Karpas-422 (cell line): ENCODE data around the gene FITM2. TPM values are rescaled to one million over a fixed set of nuclear protein-coding genes. Genes with fewer than 3 reads are reported as not detected.

Experiments used
- DNase-seq: peaks from one replicate; pipeline ENCODE4 v3.0.0-alpha.2; 2015
- H2AFZ ChIP-seq: fragments of 200-600 bp; sonication (generic); 2 replicates; pipeline ENCODE4 v1.6.1; 2014; ENCODE audit warnings: antibody characterized with exemption, low read length, mixed read lengths
- H3K27ac ChIP-seq: fragments of 200-600 bp; sonication (generic); 2 replicates; pipeline ENCODE4 v1.5.1; 2014; ENCODE audit warnings: mild to moderate bottlenecking, low read length, moderate library complexity
- H3K27me3 ChIP-seq: fragments of 200-600 bp; sonication (generic); 2 replicates; pipeline ENCODE4 v1.6.1; 2014; ENCODE audit warnings: low read length, mixed read lengths
- H3K36me3 ChIP-seq: fragments of 200-600 bp; sonication (generic); 2 replicates; pipeline ENCODE4 v1.6.1; 2014; ENCODE audit warnings: low read length, mixed read lengths; ENCODE audit not compliant: insufficient read depth
- H3K4me1 ChIP-seq: fragments of 200-600 bp; sonication (generic); 2 replicates; pipeline ENCODE4 v1.6.1; 2014; ENCODE audit warnings: mild to moderate bottlenecking, low read length, mixed read lengths
- H3K4me2 ChIP-seq: fragments of 200-600 bp; sonication (generic); 2 replicates; pipeline ENCODE4 v1.6.1; 2014; ENCODE audit warnings: low read length, low read depth, mild to moderate bottlenecking; ENCODE audit not compliant: poor library complexity, severe bottlenecking
- H3K4me3 ChIP-seq: fragments of 200-600 bp; sonication (generic); 2 replicates; pipeline ENCODE4 v1.5.1; 2014; ENCODE audit warnings: mild to moderate bottlenecking, antibody characterized with exemption, low read length, mixed read lengths
- H3K79me2 ChIP-seq: fragments of 200-600 bp; sonication (generic); 2 replicates; pipeline ENCODE4 v1.6.1; 2014; ENCODE audit warnings: mild to moderate bottlenecking, low read length, mixed read lengths
- H3K9ac ChIP-seq: fragments of 200-600 bp; sonication (generic); 2 replicates; pipeline ENCODE4 v1.6.0; 2014; ENCODE audit warnings: low read length
- H3K9me2 ChIP-seq: fragments of 200-600 bp; sonication (generic), shearing (Covaris generic); replicated peaks from 2 replicates; pipeline ENCODE4 v1.6.0; 2014; ENCODE audit warnings: mild to moderate bottlenecking, low read length, moderate library complexity; ENCODE audit not compliant: insufficient read depth
- H3K9me3 ChIP-seq: fragments of 300-700, 200-600 bp; sonication (generic); 2 replicates; pipeline ENCODE4 v1.6.1; 2014; ENCODE audit warnings: low read length, mixed read lengths
- H4K20me1 ChIP-seq: fragments of 200-600 bp; sonication (generic); 2 replicates; pipeline ENCODE4 v1.6.1; 2014; ENCODE audit warnings: mild to moderate bottlenecking, antibody characterized with exemption, low read length, low read depth; ENCODE audit not compliant: insufficient read depth
- total RNA-seq: library from RNA; depleted of rRNA; stranded (reverse); fragments of >200 nt; shearing (Covaris generic); gene quantifications from 2 replicates; pipeline ENCODE4 v1.2.3, GENCODE V29; 2014; ENCODE audit warnings: low replicate concordance

FITM2 gene
- total RNA-seq, 1 experiment from 2014 or later = 0.82 TPM

GRCh38 chr20:44326391-44327159, 15.6 kb upstream of the FITM2 start:
- Histone ChIP-seq H3K4me1 (no peaks in the 10 kb centered on the region), H3K36me3 (no peaks in the 10 kb centered on the region), H3K9me2 (no peaks in the 10 kb centered on the region), H3K9me3 (no peaks in the 10 kb centered on the region), H3K79me2 (no peaks in the 10 kb centered on the region), H2AFZ (no peak overlapping the region), H4K20me1 (no peaks in the 10 kb centered on the region), H3K4me3 (no peak overlapping the region), H3K9ac (no peak overlapping the region), H3K27ac (no peak overlapping the region), H3K27me3 (no peaks in the 10 kb centered on the region), H3K4me2 (no peak overlapping the region)
- DNase-seq = no peak

DNA sequence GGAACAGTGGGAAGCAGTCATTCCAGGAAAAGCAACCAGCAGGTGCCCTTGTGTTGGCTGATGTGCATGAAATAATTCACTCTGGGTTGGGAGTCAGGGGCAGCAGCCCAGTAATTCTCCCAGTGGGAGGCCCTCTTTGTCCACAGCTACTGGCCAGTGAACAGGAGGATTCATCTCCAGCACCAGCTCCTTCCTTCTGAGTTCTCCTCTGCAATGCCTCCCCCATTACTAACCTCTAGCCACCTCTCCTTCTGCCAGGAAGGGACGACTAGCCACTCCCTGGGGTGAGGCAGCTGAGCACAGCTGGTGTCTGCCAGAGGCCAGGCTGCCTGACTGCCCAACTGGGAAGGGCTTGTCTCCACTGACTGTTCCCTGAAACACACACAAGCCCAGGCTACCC, 13.3 kb upstream of the FITM2 start:
- no peaks in the 10 kb centered on the region for H3K36me3 ChIP-seq
- no peaks in the 10 kb centered on the region for H3K9me3 ChIP-seq
- no peaks in the 10 kb centered on the region for H3K9me2 ChIP-seq
- H3K4me1 ChIP-seq = no peaks in the 10 kb centered on the region
- H2AFZ ChIP-seq = no peak overlapping the region
- no peak for DNase-seq
- H3K79me2 ChIP-seq = no peaks in the 10 kb centered on the region
- no peaks in the 10 kb centered on the region for H4K20me1 ChIP-seq
- no peak overlapping the region for H3K4me2 ChIP-seq
- no peaks in the 10 kb centered on the region for H3K27me3 ChIP-seq
- H3K27ac ChIP-seq = no peak overlapping the region
- no peak overlapping the region for H3K4me3 ChIP-seq
- no peak overlapping the region for H3K9ac ChIP-seq

GRCh38 chr20:44319839-44320422, 8.9 kb upstream of the FITM2 start:
- Histone ChIP-seq H3K27me3 (no peaks in the 10 kb centered on the region), H3K4me3 (no peak overlapping the region), H4K20me1 (no peaks in the 10 kb centered on the region), H3K4me1 (no peaks in the 10 kb centered on the region), H3K9ac (no peak overlapping the region), H3K36me3 (no peaks in the 10 kb centered on the region), H2AFZ (no peak overlapping the region), H3K4me2 (no peak overlapping the region), H3K79me2 (no peaks in the 10 kb centered on the region), H3K27ac (no peak overlapping the region), H3K9me2 (no peaks in the 10 kb centered on the region), H3K9me3 (no peaks in the 10 kb centered on the region)
- no peak for DNase-seq

DNA sequence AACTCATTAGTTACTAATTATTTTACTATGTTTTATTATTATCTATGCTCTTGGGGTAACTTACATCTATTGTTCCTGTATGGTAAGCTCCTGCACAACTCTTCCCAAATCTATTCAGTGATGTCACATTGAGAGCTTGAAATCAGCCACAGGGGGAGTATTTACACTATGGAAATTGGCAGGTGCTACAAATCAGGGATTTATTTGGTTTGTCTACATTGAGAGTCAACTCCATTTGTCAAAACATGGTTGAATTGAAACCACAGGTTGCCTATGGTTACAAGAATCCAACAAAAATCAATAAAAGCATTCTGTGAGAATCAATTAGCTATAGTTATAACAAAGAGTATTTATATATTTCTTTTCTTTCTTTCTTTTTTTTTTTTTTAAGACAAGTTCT, 3.9 kb upstream of the FITM2 start:
- no peak overlapping the region for H3K4me2 ChIP-seq
- no peak overlapping the region for H2AFZ ChIP-seq
- no peak overlapping the region for H3K4me3 ChIP-seq
- H4K20me1 ChIP-seq = no peaks in the 10 kb centered on the region
- H3K79me2 ChIP-seq = no peaks in the 10 kb centered on the region
- H3K27me3 ChIP-seq = no peaks in the 10 kb centered on the region
- H3K9ac ChIP-seq = no peak overlapping the region
- H3K9me2 ChIP-seq = no peaks in the 10 kb centered on the region
- H3K9me3 ChIP-seq = no peaks in the 10 kb centered on the region
- H3K36me3 ChIP-seq = no peaks in the 10 kb centered on the region
- no peak overlapping the region for H3K27ac ChIP-seq
- DNase-seq = no peak
- peaks cover 9% of the 10 kb centered on the region for H3K4me1 ChIP-seq

- DNase-seq = no peak
- H3K27me3 ChIP-seq = no peaks in the 10 kb centered on the region
- peak overlapping the region; percentile 97 for H3K4me3 ChIP-seq
- H3K4me1 ChIP-seq = peaks cover 13% of the 10 kb centered on the region
- peak overlapping the region; percentile 98 for H3K4me2 ChIP-seq
- no peaks in the 10 kb centered on the region for H4K20me1 ChIP-seq
- no peak overlapping the region for H3K27ac ChIP-seq
- H3K9me3 ChIP-seq = no peaks in the 10 kb centered on the region
- no peaks in the 10 kb centered on the region for H3K79me2 ChIP-seq
- no peaks in the 10 kb centered on the region for H3K36me3 ChIP-seq
- H2AFZ ChIP-seq = peak overlapping the region; percentile 100; the same call in 1 of the 2 replicates
- peak overlapping the region; percentile 98 for H3K9ac ChIP-seq
- no peaks in the 10 kb centered on the region for H3K9me2 ChIP-seq
Measured at GRCh38 chr20:44309763-44310663, 989 bp downstream of the FITM2 start.

DNA sequence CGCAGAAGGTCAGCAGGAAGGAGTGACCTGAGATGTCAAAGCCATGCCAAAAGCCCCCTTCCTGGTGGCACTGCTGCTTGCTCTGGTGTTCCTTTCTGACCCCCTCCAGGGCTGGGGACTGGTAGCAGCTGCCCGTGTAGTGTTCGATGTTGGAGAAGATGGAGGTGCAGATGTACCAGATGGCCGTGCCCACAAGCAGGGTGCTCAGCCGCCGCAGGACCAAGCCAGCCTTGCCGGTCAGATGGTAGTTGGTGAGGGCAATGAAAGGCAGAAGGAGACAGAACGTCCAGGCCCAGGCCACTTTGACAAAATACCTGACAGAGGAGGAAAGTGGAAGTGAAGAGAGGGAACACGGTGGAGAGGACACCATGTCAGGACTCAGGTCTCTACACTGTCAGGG, 4.1 kb downstream of the FITM2 start:
- H3K4me3 ChIP-seq = no peak overlapping the region
- no peaks in the 10 kb centered on the region for H3K79me2 ChIP-seq
- no peaks in the 10 kb centered on the region for H3K9me3 ChIP-seq
- H3K4me1 ChIP-seq = peaks cover 13% of the 10 kb centered on the region
- no peak overlapping the region for H3K27ac ChIP-seq
- H3K27me3 ChIP-seq = no peaks in the 10 kb centered on the region
- no peaks in the 10 kb centered on the region for H4K20me1 ChIP-seq
- H2AFZ ChIP-seq = no peak overlapping the region
- DNase-seq = no peak
- no peak overlapping the region for H3K9ac ChIP-seq
- no peaks in the 10 kb centered on the region for H3K36me3 ChIP-seq
- H3K4me2 ChIP-seq = no peak overlapping the region
- no peaks in the 10 kb centered on the region for H3K9me2 ChIP-seq

- no peak overlapping the region for H2AFZ ChIP-seq
Measured at GRCh38 chr20:44304383-44304782, 6.6 kb downstream of the FITM2 start.

DNA sequence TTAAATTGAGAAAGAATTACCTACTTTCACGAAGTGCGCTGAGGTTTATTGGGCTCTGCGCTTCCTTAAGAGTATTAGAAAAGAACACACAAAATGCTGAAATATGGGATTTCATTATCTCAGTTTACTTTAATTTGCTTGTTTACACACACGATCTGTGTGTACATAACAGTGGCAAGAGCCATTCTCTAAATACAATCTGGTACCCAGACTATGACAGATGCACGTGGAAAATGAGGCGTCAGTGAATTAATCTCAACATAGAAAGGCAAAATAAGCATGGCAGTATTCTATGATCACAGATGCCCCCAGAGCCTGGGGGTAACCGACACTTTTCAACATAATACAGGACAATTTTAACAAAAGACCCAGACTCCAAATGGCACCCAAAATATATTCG, 8.3 kb downstream of the FITM2 start:
- Histone ChIP-seq H3K4me1 (no peaks in the 10 kb centered on the region), H3K9ac (no peak overlapping the region), H3K27me3 (no peaks in the 10 kb centered on the region), H3K9me2 (no peaks in the 10 kb centered on the region), H3K4me3 (no peak overlapping the region), H3K4me2 (no peak overlapping the region), H2AFZ (no peak overlapping the region), H4K20me1 (0 out of 2 replicates have a peak, but pooled peaks cover 3% of the 10 kb centered on the region), H3K9me3 (no peaks in the 10 kb centered on the region), H3K36me3 (no peaks in the 10 kb centered on the region), H3K79me2 (no peaks in the 10 kb centered on the region), H3K27ac (no peak overlapping the region)
- no peak for DNase-seq

More at GRCh38 chr20:44304383-44304782, 6.6 kb downstream of the FITM2 start:
- Histone ChIP-seq H3K9me2 (no peaks in the 10 kb centered on the region), H3K36me3 (no peaks in the 10 kb centered on the region), H3K4me3 (no peak overlapping the region), H3K9me3 (no peaks in the 10 kb centered on the region), H3K4me2 (no peak overlapping the region), H3K27me3 (no peaks in the 10 kb centered on the region), H3K79me2 (no peaks in the 10 kb centered on the region), H4K20me1 (no peaks in the 10 kb centered on the region), H3K4me1 (no peaks in the 10 kb centered on the region), H3K27ac (no peak overlapping the region), H3K9ac (no peak overlapping the region)
- DNase-seq = no peak
